ENCODE measurements around the gene DCST1. TPM values are rescaled to one million over a fixed set of nuclear protein-coding genes. Genes with fewer than 3 reads are reported as not detected.
A peak's percentile ranks its signal among the peaks of the same experiment; 100 is the strongest.

Gene DCST1
- total and polyA plus RNA-seq, 2 donors (not counting 1 experiment from before 2014, with no cell fraction given): 0.22 TPM; not detected in 1

DNA sequence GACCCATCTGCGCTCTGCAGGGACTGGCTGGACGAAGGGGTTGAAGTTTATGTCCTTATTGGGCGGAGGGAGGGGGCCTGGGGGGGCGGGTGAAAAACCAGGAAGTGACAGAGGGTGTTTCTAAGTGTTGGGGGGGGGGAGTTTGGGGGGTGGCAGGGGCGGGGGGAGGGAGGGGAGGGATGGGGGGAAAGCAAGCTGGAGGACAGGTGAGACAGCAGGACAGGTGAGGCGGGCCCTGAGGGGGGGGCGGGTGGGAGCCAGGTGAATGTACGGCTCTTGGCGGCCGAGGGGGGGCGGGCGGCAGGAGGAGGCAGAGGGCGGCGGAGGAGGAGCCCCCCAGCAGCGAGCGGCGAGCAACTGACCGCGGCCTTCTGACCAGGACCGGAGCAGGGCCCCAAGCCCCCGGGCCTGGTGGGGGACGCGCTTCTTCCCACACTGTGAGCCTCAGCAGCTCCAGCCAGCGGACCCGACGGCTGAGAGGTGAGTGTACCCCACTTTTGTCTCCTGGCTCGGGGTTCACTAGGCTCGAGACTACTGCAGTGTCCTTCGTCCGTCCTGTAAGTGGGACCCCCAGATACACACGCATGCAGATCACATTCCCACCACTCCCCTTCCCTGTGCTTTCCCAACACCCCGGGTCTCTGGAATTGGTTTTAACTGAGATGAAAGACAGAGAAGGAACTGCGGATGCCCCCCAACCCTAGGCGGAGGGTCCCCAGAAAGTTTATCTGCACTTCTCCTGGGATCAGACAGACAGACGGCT lies 31.0 kb upstream of the DCST1 start, which contains the start of gene ZBTB7B:
TSS of gene ZBTB7B (plus strand) at position 339 of the 763 bp plus-strand sequence. CDS start 11,859 bp downstream, outside the sequence.
- H3K4me3 Mint-ChIP-seq: peak within 1 kb of the TSS; percentile 90

More for the DNA sequence above, 31.0 kb upstream of the DCST1 start, which contains the start of gene ZBTB7B:
- Histone ChIP-seq H2AFZ (ENCODE audit: insufficient read depth, low read depth, low read length, poor library complexity, severe bottlenecking) (peak within 1 kb of the TSS; percentile 90), H3K36me3 (replicated peaks in 1 of 2; ENCODE audit: control extremely low read depth in 1 of 2, control insufficient read depth in 1 of 2, extremely low read depth in 1 of 2, insufficient read depth in 2 of 2, low read length in 1 of 2) (no peaks in the 10 kb centered on the region), H4K20me1 (ENCODE audit: control insufficient read depth, insufficient read depth, low read length, poor library complexity, severe bottlenecking) (peaks cover 17% of the 10 kb centered on the region), H3K9me3 (ENCODE audit: control extremely low read depth in 1 of 3, control insufficient read depth in 2 of 3, insufficient read depth in 1 of 3, low read length in 2 of 3) (no peaks in the 10 kb centered on the region), H3K4me2 (replicated peaks; ENCODE audit: low read depth, low read length, poor library complexity, severe bottlenecking) (peak within 1 kb of the TSS; percentile 97), H3K27ac (ENCODE audit: low read length in 2 of 2) (peak within 1 kb of the TSS; percentile 80 to 81), H3K27me3 (replicated peaks in 1 of 4; ENCODE audit: control extremely low read depth in 1 of 4, control insufficient read depth in 3 of 4, insufficient read depth in 4 of 4, low read length in 3 of 4) (no peaks in the 10 kb centered on the region), H3K9ac (ENCODE audit: low read length) (peak within 1 kb of the TSS; percentile 94), H3K79me2 (ENCODE audit: control insufficient read depth, insufficient read depth, low read length) (peaks cover 50% of the 10 kb centered on the region), H3K4me3 (ENCODE audit: control extremely low read depth in 1 of 5, extremely low read depth in 1 of 5, insufficient read depth in 1 of 5, low read depth in 2 of 5, low read length in 4 of 5) (peak within 1 kb of the TSS; percentile 86 to 98 (median 93)), H3K4me1 (ENCODE audit: control insufficient read depth in 2 of 2, insufficient read depth in 2 of 2, low read length in 2 of 2) (peaks cover 49 to 57% of the 10 kb centered on the region in 2 donors)
- WGBS (ENCODE audit: insufficient coverage): under 1% methylated on average over 27 of the region's 35 CpGs
- Mint-ChIP-seq H3K27me3 (no peaks in the 10 kb centered on the region), H3K9me3 (ENCODE audit: insufficient read depth) (no peaks in the 10 kb centered on the region), H3K4me1 (peaks cover 58% of the 10 kb centered on the region), H3K27ac (peak within 1 kb of the TSS; percentile 96)
- intact Hi-C loops (cut with micrococcal nuclease): loop anchor here (1.0 to 5.0 kb wide), 6 partner anchors 15 to 675 kb away; partner anchors contain the start of genes ADAR, ATP8B2, FLAD1 and UBE2Q1
- peak; percentile 5 for ATAC-seq (ENCODE audit: low read depth)
- ChIA-PET POLR2A (interaction anchor here (0.7 to 7.4 kb wide), 7 partner anchors 12 to 1012 kb away, joined by 3 to 74 read pairs (median 4); partner anchors contain the start of genes CKS1B, PMVK and RPS27), CTCF (interaction anchor here (1.3 to 18.4 kb wide), 2 partner anchors 11 to 18 kb away, joined by 3 to 295 read pairs; no protein-coding TSS in a partner anchor)
- peak; percentile 57 for DNase-seq
- TF ChIP-seq EZH2 (IDR thresholded peaks at IDR 0.05; ENCODE audit: borderline replicate concordance, insufficient read depth, low read depth, low read length, poor library complexity, severe bottlenecking): no peak
- TF ChIP-seq, protein P1, sequence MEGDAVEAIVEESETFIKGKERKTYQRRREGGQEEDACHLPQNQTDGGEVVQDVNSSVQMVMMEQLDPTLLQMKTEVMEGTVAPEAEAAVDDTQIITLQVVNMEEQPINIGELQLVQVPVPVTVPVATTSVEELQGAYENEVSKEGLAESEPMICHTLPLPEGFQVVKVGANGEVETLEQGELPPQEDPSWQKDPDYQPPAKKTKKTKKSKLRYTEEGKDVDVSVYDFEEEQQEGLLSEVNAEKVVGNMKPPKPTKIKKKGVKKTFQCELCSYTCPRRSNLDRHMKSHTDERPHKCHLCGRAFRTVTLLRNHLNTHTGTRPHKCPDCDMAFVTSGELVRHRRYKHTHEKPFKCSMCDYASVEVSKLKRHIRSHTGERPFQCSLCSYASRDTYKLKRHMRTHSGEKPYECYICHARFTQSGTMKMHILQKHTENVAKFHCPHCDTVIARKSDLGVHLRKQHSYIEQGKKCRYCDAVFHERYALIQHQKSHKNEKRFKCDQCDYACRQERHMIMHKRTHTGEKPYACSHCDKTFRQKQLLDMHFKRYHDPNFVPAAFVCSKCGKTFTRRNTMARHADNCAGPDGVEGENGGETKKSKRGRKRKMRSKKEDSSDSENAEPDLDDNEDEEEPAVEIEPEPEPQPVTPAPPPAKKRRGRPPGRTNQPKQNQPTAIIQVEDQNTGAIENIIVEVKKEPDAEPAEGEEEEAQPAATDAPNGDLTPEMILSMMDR (IDR thresholded peaks at IDR 0.05): no peak

Measured in B cell (primary cell).